Activated CD4-positive, CD25-positive, alpha-beta regulatory T cell treated with anti-CD3 and anti-CD28 coated beads, Interleukin-2, amount 50 U/mL, for 72 hours (primary cell): ENCODE data around the gene IRGC.
"Not testable (repeated sequence)": the region's sequence is repeated elsewhere in the genome, so short reads cannot be mapped to it uniquely, and the experiment has no call there.

Experiments
- DNase-seq: peaks from one replicate; pipeline ENCODE4 v3.0.0; 2021

The IRGC gene

GRCh38 chr19:43759515-43759914 is 43.6 kb downstream of the IRGC start:
- no peak for DNase-seq

DNA sequence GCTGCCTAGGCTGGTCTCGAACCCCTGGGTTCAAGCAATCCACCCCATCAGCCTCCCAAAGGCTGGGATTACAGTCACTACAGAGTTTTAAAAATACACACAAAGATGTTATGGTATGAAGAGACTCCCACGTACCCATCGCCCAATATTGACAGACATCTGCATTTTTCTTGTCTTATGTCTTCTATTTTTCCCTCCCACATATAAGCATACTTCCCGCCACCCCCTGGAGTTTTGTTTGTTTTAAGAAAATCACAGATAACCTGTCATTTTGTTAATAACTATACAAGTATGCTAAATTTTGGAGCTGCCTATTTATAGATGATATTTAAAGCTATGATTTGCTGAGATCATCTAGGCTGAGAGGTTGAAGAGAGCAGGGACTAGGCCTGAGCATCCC is 45.1 kb downstream of the IRGC start:
- no peak for DNase-seq

- no peak for DNase-seq
These were observed 46.9 kb downstream of the IRGC start for GRCh38 chr19:43762814-43763213.

GRCh38 chr19:43763473-43763939 is 47.6 kb downstream of the IRGC start:
- no peak for DNase-seq

DNA sequence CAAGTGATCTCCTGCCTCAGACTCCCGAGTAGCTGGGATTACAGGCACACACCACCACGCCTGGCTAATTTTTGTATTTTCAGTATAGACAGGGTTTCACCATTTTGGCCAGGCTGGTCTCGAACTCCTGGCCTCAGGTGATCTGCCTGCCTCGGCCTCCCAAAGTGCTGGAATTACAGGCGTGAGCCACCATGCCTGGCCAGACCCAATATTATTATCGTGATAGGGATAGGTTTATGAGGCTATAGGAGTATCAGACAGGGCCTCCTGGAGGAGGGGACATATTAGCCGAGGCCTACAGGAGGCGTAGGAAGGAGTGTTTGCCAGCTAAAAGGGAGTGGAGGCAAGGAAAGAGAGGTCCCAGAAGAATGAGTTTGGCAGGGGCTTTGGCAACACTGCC is 48.8 kb downstream of the IRGC start:
- DNase-seq = not testable (repeated sequence)

DNA sequence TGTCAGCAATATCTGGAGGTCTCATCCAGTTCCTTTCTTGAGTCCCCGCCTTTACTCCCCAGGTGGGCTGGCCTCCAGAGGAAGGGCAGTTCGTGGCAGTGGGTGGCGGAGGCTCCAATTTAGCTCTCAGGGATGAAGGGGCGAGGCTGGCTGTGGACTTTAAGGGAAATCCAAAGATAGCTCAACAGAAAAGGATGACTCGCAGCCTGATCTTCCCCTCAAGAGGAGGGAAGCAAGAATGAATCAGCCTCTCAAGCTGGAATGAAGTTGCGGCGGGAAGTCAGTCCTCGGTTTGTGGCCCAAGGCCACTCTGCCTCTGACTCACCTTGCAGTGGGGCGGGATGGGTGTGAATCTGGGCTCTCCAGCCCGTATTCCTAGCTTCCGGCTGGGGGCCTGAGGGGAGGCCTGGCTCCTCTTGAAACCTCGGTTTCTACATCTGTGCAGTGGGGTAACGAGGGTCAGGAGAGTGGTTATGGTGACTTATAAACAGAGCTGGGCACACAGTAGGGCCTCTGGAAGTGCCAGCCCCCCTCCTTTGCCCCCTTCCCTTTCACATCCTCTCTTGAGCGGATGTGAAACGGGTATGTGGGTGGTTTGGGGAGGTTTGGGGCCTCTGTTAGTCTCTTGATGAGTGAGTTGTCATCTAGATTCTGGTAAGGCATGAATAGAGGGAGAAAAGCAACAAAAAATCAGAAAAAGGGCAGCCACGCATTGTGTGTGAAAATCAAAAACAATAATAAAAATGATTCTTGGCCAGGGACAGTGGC is 49.4 kb downstream of the IRGC start:
- DNase-seq = peak; percentile 74

DNA sequence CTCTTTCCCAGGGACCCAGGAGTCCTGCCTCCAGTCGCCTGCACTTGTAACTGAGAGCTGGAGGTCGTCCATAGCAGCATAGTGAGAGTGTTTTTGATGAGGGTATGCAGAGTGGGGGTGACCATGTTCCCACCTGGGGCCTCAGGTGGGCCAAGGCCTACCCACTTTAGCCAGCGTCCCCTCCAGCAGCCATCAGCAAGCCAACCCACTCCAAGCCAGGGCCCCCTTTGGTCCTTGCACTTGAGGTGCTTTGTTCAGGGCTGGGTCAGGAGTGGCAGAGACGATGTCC is 50.8 kb downstream of the IRGC start:
- no peak for DNase-seq

DNA sequence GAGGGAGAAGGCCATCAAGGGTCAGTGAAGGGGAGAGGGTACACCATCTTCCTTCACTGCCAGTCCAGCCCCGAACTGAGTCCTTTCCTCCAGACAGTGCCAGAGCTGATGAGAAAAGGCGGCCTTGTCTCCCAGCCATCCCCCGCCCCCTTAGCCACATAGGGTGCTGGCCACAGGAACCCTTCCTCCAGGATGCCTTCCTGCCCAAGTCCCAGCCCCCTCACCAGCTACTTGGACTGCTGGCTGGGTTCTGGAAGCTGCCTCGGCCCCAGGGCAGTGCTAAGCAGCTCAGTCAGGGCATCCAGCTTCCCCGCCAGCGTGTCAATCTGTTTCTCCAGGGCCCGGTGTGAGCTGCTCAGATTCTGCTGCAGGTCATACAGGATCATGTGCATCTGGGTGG is 51.4 kb downstream of the IRGC start:
- no peak for DNase-seq

- DNase-seq = no peak
These were observed 51.9 kb downstream of the IRGC start for GRCh38 chr19:43767818-43768217.

DNA sequence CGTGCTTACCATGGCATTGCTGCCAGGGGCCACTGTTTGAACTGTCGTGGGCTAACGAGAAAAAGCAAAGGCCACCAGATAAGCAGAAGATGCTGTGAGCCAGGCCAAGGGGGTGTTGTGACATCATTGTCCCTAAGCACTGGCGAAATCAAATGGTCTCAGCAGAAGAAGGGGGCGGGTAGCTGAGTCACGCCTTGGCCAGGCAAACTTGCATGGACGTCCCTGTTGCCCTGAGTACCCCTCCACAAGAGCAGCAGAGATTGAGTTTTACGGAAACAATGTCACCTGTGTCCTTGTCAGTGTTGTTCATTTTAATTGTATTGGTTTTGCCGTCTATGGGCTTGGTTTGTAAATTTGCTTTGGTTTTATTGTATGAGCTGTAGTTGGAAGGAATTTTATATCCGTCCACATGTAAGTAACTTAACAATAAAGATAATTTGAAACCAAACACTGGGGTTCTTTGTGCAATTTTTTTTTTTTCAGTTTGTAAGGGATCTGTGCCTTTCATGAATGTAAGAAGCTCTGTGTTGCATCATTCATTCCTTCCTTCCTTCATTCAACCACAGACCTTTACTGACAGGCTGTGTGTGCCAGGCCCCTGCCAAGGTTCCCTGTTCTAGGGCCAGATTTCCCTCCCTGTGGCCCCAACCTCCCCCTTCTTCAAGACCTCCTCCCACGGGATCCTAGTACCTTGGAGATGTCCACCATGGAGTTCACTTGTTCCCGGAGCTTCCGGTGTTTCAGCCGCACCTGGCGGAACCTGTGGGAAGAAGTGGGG is 52.6 kb downstream of the IRGC start:
- DNase-seq = no peak

- DNase-seq = no peak
These were observed 53.4 kb downstream of the IRGC start for GRCh38 chr19:43769256-43769655.
